GF-D8 (cell line): Measurements from ENCODE around the gene DCLRE1C.
A peak's percentile ranks its signal among the peaks of the same experiment; 100 is the strongest.
"Not testable (repeated sequence)": the region's sequence is repeated elsewhere in the genome, so short reads cannot be mapped to it uniquely, and the experiment has no call there.

Experiments
- DNase-seq: peaks from one replicate; lab custom pipeline; 2025; lab: John Stamatoyannopoulos, UW

DCLRE1C gene

GRCh38 chr10:14884082-14884481, 69.8 kb downstream of the DCLRE1C start:
- DNase-seq, result no peak

GRCh38 chr10:14880229-14880628, 73.7 kb downstream of the DCLRE1C start:
- no peak for DNase-seq

DNA sequence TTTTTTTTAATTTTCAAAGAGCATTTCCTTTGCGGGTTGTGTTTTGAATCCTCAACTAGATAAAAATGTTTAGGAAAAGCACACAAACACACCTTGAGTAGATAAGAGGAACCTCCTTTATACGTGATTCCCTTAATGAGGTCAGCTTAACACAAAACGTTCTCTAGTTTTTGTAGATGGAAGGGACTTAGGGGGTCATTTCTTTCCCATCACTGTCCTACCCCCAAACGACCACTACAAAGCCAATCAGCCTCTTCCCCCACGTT, 74.0 kb downstream of the DCLRE1C start:
- no peak for DNase-seq

GRCh38 chr10:14879124-14879927, 74.6 kb downstream of the DCLRE1C start:
- no peak for DNase-seq

DNA sequence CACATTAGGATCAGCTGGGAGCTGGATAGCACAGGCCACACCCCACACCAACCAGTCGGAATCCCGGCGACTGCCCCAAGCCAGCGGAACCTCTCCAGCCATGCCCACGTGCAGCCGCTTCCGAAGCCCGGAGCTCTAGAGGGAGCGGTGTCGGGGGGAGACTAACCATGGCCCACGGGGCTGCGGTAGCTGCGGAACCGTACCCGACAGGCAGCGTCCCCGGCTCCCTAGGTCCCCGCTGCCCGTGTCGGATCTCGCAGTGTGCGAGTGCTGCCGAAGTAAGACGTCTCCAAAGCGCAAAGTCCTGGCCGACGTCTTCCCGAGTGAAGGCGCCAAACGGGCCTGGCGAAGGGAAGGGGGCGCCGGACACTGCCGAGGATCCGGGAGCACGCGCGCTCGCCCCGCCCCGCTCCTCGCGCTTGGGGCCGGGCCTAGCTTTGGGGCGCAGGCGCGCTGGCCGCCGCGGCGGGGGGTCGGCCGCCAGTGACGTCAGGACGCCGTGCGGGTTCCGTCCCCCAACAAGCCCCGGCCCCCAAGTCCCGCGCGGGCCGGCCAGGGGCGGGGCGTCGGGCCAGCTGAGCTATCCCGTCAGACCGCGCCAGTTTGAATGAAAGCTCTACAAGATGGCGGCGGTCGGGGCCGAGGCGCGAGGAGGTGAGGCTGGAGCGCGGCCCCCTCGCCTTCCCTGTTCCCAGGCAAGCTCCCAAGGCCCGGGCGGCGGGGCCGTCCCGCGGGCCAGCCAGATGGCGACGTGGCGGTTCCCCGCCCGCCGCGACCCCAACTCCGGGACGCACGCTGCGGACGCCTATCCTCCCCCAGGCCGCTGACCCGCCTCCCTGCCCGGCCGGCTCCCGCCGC, 75.4 kb downstream of the DCLRE1C start, which contains the start of gene SUV39H2:
SUV39H2 (plus strand) TSS at position 601 of the 858 bp plus-strand sequence; CDS start at position 624, 23 bp downstream.
- peak; percentile 75 for DNase-seq

GRCh38 chr10:14876764-14877163, 77.1 kb downstream of the DCLRE1C start:
- no peak for DNase-seq

DNA sequence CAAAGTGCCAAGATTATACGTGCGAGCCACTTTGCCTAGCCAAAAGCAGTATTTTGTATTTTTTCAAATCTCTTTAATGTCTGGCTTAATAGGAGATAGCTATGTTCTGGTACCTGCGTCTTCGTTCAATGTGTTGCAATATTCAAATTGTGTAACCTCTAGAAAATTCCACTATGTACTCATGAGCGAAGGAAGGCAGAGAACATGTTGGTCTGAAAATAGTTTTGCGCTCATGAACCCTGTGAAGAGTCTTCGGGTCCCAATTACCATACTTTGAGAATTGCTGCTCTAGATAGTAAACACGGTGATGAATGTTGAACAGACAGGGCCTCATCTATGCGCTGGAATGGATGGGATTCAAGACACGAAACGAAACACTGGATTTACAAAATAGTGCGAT, 78.0 kb downstream of the DCLRE1C start:
- no peak for DNase-seq

GRCh38 chr10:14873090-14873760, 80.7 kb downstream of the DCLRE1C start:
- no peak for DNase-seq

DNA sequence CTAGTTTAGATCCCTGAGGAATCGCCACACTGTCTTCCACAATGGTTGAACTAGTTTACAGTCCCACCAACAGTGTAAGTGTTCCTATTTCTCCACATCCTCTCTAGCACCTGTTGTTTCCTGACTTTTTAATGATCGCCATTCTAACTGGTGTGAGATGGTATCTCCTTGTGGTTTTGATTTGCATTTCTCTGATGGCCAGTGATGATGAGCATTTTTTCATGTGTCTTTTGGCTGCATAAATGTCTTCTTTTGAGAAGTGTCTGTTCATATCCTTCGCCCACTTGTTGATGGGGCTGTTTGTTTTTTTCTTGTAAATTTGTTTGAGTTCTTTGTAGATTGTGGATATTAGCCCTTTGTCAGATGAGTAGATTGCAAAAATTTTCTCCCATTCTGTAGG, 89.0 kb downstream of the DCLRE1C start:
- not testable (repeated sequence) for DNase-seq

DNA sequence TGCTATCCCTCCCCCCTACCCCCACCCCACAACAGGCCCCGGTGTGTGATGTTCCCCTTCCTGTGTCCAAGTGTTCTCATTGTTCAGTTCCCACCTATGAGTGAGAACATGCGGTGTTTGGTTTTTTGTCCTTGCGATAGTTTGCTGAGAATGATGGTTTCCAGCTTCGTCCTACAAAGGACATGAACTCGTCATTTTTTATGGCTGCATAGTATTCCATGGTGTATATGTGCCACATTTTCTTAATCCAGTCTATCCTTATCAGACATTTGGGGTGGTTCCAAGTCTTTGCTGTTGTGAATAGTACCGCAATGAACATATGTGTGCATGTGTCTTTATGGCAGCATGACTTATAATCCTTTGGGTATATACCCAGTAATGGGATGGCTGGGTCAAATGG, 89.4 kb downstream of the DCLRE1C start:
- not testable (repeated sequence) for DNase-seq

- DNase-seq, result no peak
These were observed 93.1 kb downstream of the DCLRE1C start for GRCh38 chr10:14860791-14861190.

- DNase-seq, result no peak
These were observed 94.1 kb downstream of the DCLRE1C start for GRCh38 chr10:14859775-14860174.

- DNase-seq, result no peak
These were observed 94.9 kb downstream of the DCLRE1C start for GRCh38 chr10:14859043-14859442.

GRCh38 chr10:14858338-14858960, 95.4 kb downstream of the DCLRE1C start:
- no peak for DNase-seq

GRCh38 chr10:14855453-14855852, 98.4 kb downstream of the DCLRE1C start:
- no peak for DNase-seq

- no peak for DNase-seq
These were observed 101.7 kb downstream of the DCLRE1C start for GRCh38 chr10:14852236-14852635.
